ENCODE results near the gene CCNG2.
A peak's percentile ranks its signal among the peaks of the same experiment; 100 is the strongest.

The CCNG2 gene

GRCh38 chr4:77193511-77194102 is 36.6 kb downstream of the CCNG2 start:
- ChIA-PET CTCF (interaction anchor here (0.7 to 2.9 kb wide), 13 partner anchors 8 to 149 kb away, joined by 3 to 57 read pairs (median 4); no protein-coding TSS in a partner anchor), POLR2A (interaction anchor here (0.7 to 1.2 kb wide), 3 partner anchors 10 to 199 kb away, joined by 3 to 9 read pairs (median 4); no protein-coding TSS in a partner anchor)
- no peak for TF ChIP-seq CTCF (IDR thresholded peaks at IDR 0.05; ENCODE audit: control extremely low read depth, extremely low read depth, low read depth, missing control alignments)
- peak; percentile 88 for DNase-seq (ENCODE audit: extremely low spot score)

GRCh38 chr4:77194366-77194765 is 37.4 kb downstream of the CCNG2 start:
- TF ChIP-seq CTCF (IDR thresholded peaks at IDR 0.05; ENCODE audit: control extremely low read depth, extremely low read depth, low read depth, missing control alignments): no peak
- peak; percentile 16 for DNase-seq (ENCODE audit: extremely low spot score)
- POLR2A ChIA-PET: interaction anchor here (1.2 kb wide), 1 partner anchor 13 kb away, joined by 3 read pairs; no protein-coding TSS in a partner anchor
- CTCF ChIA-PET: interaction anchor here (0.7 to 2.9 kb wide), 10 partner anchors 9 to 135 kb away, joined by 3 to 57 read pairs (median 4); no protein-coding TSS in a partner anchor

- ChIA-PET POLR2A (no interaction called here), CTCF (interaction anchor here (1.5 to 2.9 kb wide), 4 partner anchors 9 to 42 kb away, joined by 3 to 57 read pairs (median 6); no protein-coding TSS in a partner anchor)
- DNase-seq (ENCODE audit: extremely low spot score): no peak
- no peak for TF ChIP-seq CTCF (IDR thresholded peaks at IDR 0.05; ENCODE audit: control extremely low read depth, extremely low read depth, low read depth, missing control alignments)
Observed at GRCh38 chr4:77194989-77195388, 38.0 kb downstream of the CCNG2 start.

- TF ChIP-seq CTCF (IDR thresholded peaks at IDR 0.05; ENCODE audit: control extremely low read depth, extremely low read depth, low read depth, missing control alignments): no peak
- DNase-seq (ENCODE audit: extremely low spot score): peak; percentile 18
- ChIA-PET CTCF (interaction anchor here (1.0 to 10.9 kb wide), 6 partner anchors 10 to 154 kb away, joined by 3 to 275 read pairs (median 6); no protein-coding TSS in a partner anchor), POLR2A (no interaction called here)
Observed at GRCh38 chr4:77196866-77197265, 39.9 kb downstream of the CCNG2 start.

GRCh38 chr4:77197361-77197760 is 40.4 kb downstream of the CCNG2 start:
- no peak for TF ChIP-seq CTCF (IDR thresholded peaks at IDR 0.05; ENCODE audit: control extremely low read depth, extremely low read depth, low read depth, missing control alignments)
- DNase-seq (ENCODE audit: extremely low spot score): no peak
- ChIA-PET CTCF (interaction anchor here (1.0 to 10.9 kb wide), 7 partner anchors 10 to 154 kb away, joined by 3 to 275 read pairs (median 5); no protein-coding TSS in a partner anchor), POLR2A (no interaction called here)

- CTCF ChIA-PET: interaction anchor here (1.0 to 10.9 kb wide), 11 partner anchors 9 to 154 kb away, joined by 3 to 275 read pairs (median 3); no protein-coding TSS in a partner anchor
Observed at GRCh38 chr4:77197831-77198230, 40.8 kb downstream of the CCNG2 start.

More at GRCh38 chr4:77197831-77198230, 40.8 kb downstream of the CCNG2 start:
- DNase-seq (ENCODE audit: extremely low spot score): no peak
- POLR2A ChIA-PET: no interaction called here
- TF ChIP-seq CTCF (IDR thresholded peaks at IDR 0.05; ENCODE audit: control extremely low read depth, extremely low read depth, low read depth, missing control alignments): no peak
